Measurements from ENCODE around the gene RBMS3. TPM values are rescaled to one million over a fixed set of nuclear protein-coding genes. Genes with fewer than 3 reads are reported as not detected.

Gene RBMS3
- total and polyA plus RNA-seq, 2 of the 13 experiments (the other 11 are each of a cell fraction or from before 2014, with no cell fraction given): not detected

DNA sequence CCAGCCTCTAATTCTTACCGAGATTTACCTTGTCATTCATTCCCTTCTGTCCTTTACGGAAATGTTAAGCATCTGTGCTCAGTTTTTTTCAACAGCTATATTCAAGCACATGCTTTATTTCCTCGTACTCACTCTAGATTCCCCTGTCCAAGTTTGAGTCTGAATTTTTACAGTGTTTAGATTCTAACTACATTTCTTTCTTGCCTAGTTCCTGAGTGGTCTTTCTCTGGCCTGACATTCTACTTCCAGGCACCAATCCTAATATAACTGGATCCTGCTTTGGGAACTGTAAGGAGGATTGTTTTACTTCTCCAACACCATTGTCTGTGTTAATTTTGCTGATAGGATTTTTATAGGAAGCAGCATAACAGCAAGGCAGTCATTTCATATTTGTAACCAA, 222.4 kb downstream of the RBMS3 start:
- ATAC-seq: no peak
- CTCF ChIA-PET (ENCODE audit: low intra/inter-chr PET ratio, low total read pairs): no interaction called here
- TF ChIP-seq, protein P1, sequence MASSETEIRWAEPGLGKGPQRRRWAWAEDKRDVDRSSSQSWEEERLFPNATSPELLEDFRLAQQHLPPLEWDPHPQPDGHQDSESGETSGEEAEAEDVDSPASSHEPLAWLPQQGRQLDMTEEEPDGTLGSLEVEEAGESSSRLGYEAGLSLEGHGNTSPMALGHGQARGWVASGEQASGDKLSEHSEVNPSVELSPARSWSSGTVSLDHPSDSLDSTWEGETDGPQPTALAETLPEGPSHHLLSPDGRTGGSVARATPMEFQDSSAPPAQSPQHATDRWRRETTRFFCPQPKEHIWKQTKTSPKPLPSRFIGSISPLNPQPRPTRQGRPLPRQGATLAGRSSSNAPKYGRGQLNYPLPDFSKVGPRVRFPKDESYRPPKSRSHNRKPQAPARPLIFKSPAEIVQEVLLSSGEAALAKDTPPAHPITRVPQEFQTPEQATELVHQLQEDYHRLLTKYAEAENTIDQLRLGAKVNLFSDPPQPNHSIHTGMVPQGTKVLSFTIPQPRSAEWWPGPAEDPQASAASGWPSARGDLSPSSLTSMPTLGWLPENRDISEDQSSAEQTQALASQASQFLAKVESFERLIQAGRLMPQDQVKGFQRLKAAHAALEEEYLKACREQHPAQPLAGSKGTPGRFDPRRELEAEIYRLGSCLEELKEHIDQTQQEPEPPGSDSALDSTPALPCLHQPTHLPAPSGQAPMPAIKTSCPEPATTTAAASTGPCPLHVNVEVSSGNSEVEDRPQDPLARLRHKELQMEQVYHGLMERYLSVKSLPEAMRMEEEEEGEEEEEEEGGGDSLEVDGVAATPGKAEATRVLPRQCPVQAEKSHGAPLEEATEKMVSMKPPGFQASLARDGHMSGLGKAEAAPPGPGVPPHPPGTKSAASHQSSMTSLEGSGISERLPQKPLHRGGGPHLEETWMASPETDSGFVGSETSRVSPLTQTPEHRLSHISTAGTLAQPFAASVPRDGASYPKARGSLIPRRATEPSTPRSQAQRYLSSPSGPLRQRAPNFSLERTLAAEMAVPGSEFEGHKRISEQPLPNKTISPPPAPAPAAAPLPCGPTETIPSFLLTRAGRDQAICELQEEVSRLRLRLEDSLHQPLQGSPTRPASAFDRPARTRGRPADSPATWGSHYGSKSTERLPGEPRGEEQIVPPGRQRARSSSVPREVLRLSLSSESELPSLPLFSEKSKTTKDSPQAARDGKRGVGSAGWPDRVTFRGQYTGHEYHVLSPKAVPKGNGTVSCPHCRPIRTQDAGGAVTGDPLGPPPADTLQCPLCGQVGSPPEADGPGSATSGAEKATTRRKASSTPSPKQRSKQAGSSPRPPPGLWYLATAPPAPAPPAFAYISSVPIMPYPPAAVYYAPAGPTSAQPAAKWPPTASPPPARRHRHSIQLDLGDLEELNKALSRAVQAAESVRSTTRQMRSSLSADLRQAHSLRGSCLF (CRISPR knock-in tag; IDR thresholded peaks at IDR 0.05; ENCODE audit: borderline replicate concordance): no peak
- TF ChIP-seq, protein P2, sequence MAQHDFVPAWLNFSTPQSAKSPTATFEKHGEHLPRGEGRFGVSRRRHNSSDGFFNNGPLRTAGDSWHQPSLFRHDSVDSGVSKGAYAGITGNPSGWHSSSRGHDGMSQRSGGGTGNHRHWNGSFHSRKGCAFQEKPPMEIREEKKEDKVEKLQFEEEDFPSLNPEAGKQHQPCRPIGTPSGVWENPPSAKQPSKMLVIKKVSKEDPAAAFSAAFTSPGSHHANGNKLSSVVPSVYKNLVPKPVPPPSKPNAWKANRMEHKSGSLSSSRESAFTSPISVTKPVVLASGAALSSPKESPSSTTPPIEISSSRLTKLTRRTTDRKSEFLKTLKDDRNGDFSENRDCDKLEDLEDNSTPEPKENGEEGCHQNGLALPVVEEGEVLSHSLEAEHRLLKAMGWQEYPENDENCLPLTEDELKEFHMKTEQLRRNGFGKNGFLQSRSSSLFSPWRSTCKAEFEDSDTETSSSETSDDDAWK (CRISPR knock-in tag; IDR thresholded peaks at IDR 0.05): no peak
- TF ChIP-seq MEF2D (CRISPR knock-in tag; IDR thresholded peaks at IDR 0.05) (no peak), CBX1 (IDR thresholded peaks at IDR 0.05; ENCODE audit: low read depth) (no peak), HNRNPUL1 (IDR thresholded peaks at IDR 0.05; ENCODE audit: low read depth, low read length) (no peak), ZNF883 (CRISPR knock-in tag; IDR thresholded peaks at IDR 0.05; ENCODE audit: not compliant biosample characterization) (no peak)
- TF ChIP-seq, protein P3, sequence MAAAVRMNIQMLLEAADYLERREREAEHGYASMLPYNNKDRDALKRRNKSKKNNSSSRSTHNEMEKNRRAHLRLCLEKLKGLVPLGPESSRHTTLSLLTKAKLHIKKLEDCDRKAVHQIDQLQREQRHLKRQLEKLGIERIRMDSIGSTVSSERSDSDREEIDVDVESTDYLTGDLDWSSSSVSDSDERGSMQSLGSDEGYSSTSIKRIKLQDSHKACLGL (CRISPR knock-in tag; IDR thresholded peaks at IDR 0.05): no peak
- BruUV-seq (replicated peaks): no TSS peak
- no peak for FAIRE-seq
- 0% methylated on average over 3 of the region's 3 CpGs for WGBS (ENCODE audit: low lambda C conversion rate)
- H3K27me3 ChIP-seq (ENCODE audit: control insufficient read depth in 1 of 2, insufficient read depth in 2 of 2, low read length in 2 of 2): no peaks in the 10 kb centered on the region
- H3K79me2 ChIP-seq (ENCODE audit: insufficient read depth, low read length): no peaks in the 10 kb centered on the region
- H3K4me1 ChIP-seq (ENCODE audit: insufficient read depth, low read length): no peaks in the 10 kb centered on the region
- H2AFZ ChIP-seq (ENCODE audit: low read length): no peak overlapping the region
- H3K4me3 ChIP-seq (replicated peaks in 1 of 3; ENCODE audit: insufficient read depth in 1 of 3, low read depth in 2 of 3, low read length in 3 of 3): no peak overlapping the region
- no peaks in the 10 kb centered on the region for H4K20me1 ChIP-seq (ENCODE audit: insufficient read depth, low read length)
- in situ Hi-C loops (cut with HindIII; ENCODE audit: extremely low pct_ligation_motif_present, low pct_unique_long_range_greater_than_20kb): no loop called here
- no peaks in the 10 kb centered on the region for H3K9me3 ChIP-seq (ENCODE audit: low read length)
- H3K27ac ChIP-seq (ENCODE audit: extremely low read length, insufficient read depth, low read length): no peak overlapping the region
- intact Hi-C loops (cut with micrococcal nuclease; ENCODE audit: unreplicated experiment): no loop called here
- H3K36me3 ChIP-seq (replicated peaks in 1 of 2; ENCODE audit: control insufficient read depth in 1 of 2, insufficient read depth in 2 of 2, low read length in 2 of 2): no peaks in the 10 kb centered on the region
- no peak overlapping the region for H3K4me2 ChIP-seq (ENCODE audit: low read depth, low read length)
- H3K9ac ChIP-seq (ENCODE audit: insufficient read depth, low read depth, low read length): no peak overlapping the region
- POLR2A ChIA-PET: no interaction called here
- no peak for DNase-seq (ENCODE audit: low spot score)
